Uterus (tissue), 2 donors: Measurements from ENCODE around the gene PTPN6.

Experiments used
- CTCF ChIP-seq, 4 experiments: fragments of 200-600 bp in 2 of 4; fragments of 450-650 bp in 2 of 4; sonication (generic) in 2 of 4; IDR thresholded peaks; one replicate each; pipeline ENCODE4 v1.5.1; 2016 to 2019; ENCODE audit warnings: antibody characterized with exemption in 4 of 4, mild to moderate bottlenecking in 2 of 4, moderate library complexity in 1 of 4
- POLR2A ChIP-seq, 2 donors: fragments of 450-650 bp; IDR thresholded peaks; one replicate each; pipeline ENCODE4 v1.6.1; 2016; ENCODE audit warnings: antibody characterized with exemption in 2 of 2, mild to moderate bottlenecking in 1 of 2, moderate library complexity in 1 of 2

GRCh38 chr12:6947615-6948014 is 3.5 kb upstream of the PTPN6 start:
- no peak for TF ChIP-seq CTCF (IDR thresholded peaks at IDR 0.05)
- no peak for TF ChIP-seq POLR2A (IDR thresholded peaks at IDR 0.05)
